Tibial nerve (tissue), 4 donors: ENCODE data around the gene LIPA. TPM values are rescaled to one million over a fixed set of nuclear protein-coding genes. Genes with fewer than 3 reads are reported as not detected.
A peak's percentile ranks its signal among the peaks of the same experiment; 100 is the strongest.

Source experiments
- DNase-seq, 2 donors: peaks; one replicate each; pipeline ENCODE4 v3.0.0-alpha.2; 2019; ENCODE audit warnings: low spot score in 2 of 2
- H3K27ac ChIP-seq, 4 donors: fragments of 200-600 bp; sonication (generic) in 3 of 4; one replicate each; pipeline ENCODE4 v1.5.1; 2017 to 2019; ENCODE audit warnings: mild to moderate bottlenecking in 1 of 4
- H3K27me3 ChIP-seq, 2 donors: fragments of 200-600 bp; sonication (generic) in 1 of 2; one replicate each; pipeline versions ENCODE4 v1.5.1 to v1.6.0; 2017 to 2019
- H3K36me3 ChIP-seq, 3 donors: fragments of 200-600 bp; sonication (generic); one replicate each; pipeline ENCODE4 v1.5.1; 2018 to 2019
- H3K4me1 ChIP-seq, 4 donors: fragments of 200-600 bp; sonication (generic) in 3 of 4; one replicate each; pipeline ENCODE4 v1.5.1; 2017 to 2019
- H3K4me3 ChIP-seq, 4 donors: fragments of 200-600 bp; sonication (generic) in 3 of 4; one replicate each; pipeline ENCODE4 v1.5.1; 2017 to 2019; ENCODE audit warnings: mild to moderate bottlenecking in 1 of 4, moderate library complexity in 1 of 4
- H3K9me3 ChIP-seq, 4 donors: fragments of 200-600 bp; sonication (generic) in 3 of 4; one replicate each; pipeline ENCODE4 v1.5.1; 2017 to 2019
- CTCF ChIP-seq, 5 experiments: fragments of 200-600 bp in 3 of 5; fragments of 450-650 bp in 2 of 5; sonication (generic) in 3 of 5; IDR thresholded peaks; one replicate each; pipeline ENCODE4 v1.5.1; 2016 to 2019; ENCODE audit warnings: antibody characterized with exemption in 5 of 5, mild to moderate bottlenecking in 3 of 5, moderate library complexity in 2 of 5
- EP300 ChIP-seq, 2 donors: sonication (generic); formaldehyde crosslinking; IDR thresholded peaks; one replicate each; pipeline ENCODE4 v1.6.1; 2017; ENCODE audit warnings: antibody characterized with exemption in 2 of 2, mild to moderate bottlenecking in 1 of 2
- POLR2A ChIP-seq, 2 donors: fragments of 450-650 bp; IDR thresholded peaks; one replicate each; pipeline ENCODE4 v1.6.1; 2017; ENCODE audit warnings: antibody characterized with exemption in 2 of 2, mild to moderate bottlenecking in 2 of 2, moderate library complexity in 2 of 2
- WGBS, 2 donors: methylation state at CpG; one replicate each; pipeline ENCODE4 v1.1.5; 2018; 5-methylcytosine and 5-hydroxymethylcytosine counted together
- total RNA-seq, 4 donors: library from RNA; depleted of rRNA; stranded (reverse); fragments of >200 nt; gene quantifications; one replicate each; pipeline ENCODE4 v1.1.0, GENCODE V29; 2016

Gene LIPA
- total RNA-seq, 4 donors from 2014 or later: 36.6 to 57.9 (median 39.5) TPM

GRCh38 chr10:89240519-89240918 is 11.1 kb downstream of the LIPA start:
- TF ChIP-seq CTCF (IDR thresholded peaks at IDR 0.05): no peak
- no peak for TF ChIP-seq POLR2A (IDR thresholded peaks at IDR 0.05)
- no peak for TF ChIP-seq EP300 (IDR thresholded peaks at IDR 0.05)
- Histone ChIP-seq H3K4me3 (no peak overlapping the region), H3K4me1 (peaks cover 0 to 24% (median 4%) of the 10 kb centered on the region in 4 donors), H3K27me3 (no peaks in the 10 kb centered on the region), H3K9me3 (no peaks in the 10 kb centered on the region), H3K36me3 (peaks cover 0 to 27% (median 0%) of the 10 kb centered on the region in 3 donors), H3K27ac (peak overlapping the region in 1 of 4 donors; percentile 66)
- DNase-seq: no peak
- 87 to 95% methylated on average over 3 of the region's 3 CpGs for WGBS, 2 donors

GRCh38 chr10:89238956-89239644 is 12.5 kb downstream of the LIPA start:
- Histone ChIP-seq H3K27me3 (no peaks in the 10 kb centered on the region), H3K4me3 (no peak overlapping the region), H3K27ac (no peak overlapping the region), H3K9me3 (no peaks in the 10 kb centered on the region), H3K36me3 (peaks cover 0 to 32% (median 0%) of the 10 kb centered on the region in 3 donors), H3K4me1 (peaks cover 0 to 29% (median 7%) of the 10 kb centered on the region in 4 donors)
- 74 to 80% methylated on average over 5 of the region's 5 CpGs for WGBS, 2 donors
- TF ChIP-seq CTCF (IDR thresholded peaks at IDR 0.05) (no peak), POLR2A (IDR thresholded peaks at IDR 0.05) (no peak)
- DNase-seq: no peak

GRCh38 chr10:89237849-89238248 is 13.7 kb downstream of the LIPA start:
- Histone ChIP-seq H3K4me1 (peaks cover 0 to 29% (median 7%) of the 10 kb centered on the region in 4 donors), H3K4me3 (no peak overlapping the region), H3K36me3 (peaks cover 0 to 30% (median 0%) of the 10 kb centered on the region in 3 donors), H3K27ac (peak overlapping the region in 1 of 4 donors; percentile 19), H3K27me3 (no peaks in the 10 kb centered on the region), H3K9me3 (no peaks in the 10 kb centered on the region)
- no peak for TF ChIP-seq EP300 (IDR thresholded peaks at IDR 0.05)
- TF ChIP-seq POLR2A (IDR thresholded peaks at IDR 0.05): no peak
- TF ChIP-seq CTCF (IDR thresholded peaks at IDR 0.05): no peak
- DNase-seq: no peak

- no peak for TF ChIP-seq POLR2A (IDR thresholded peaks at IDR 0.05)
- TF ChIP-seq CTCF (IDR thresholded peaks at IDR 0.05): no peak
- TF ChIP-seq EP300 (IDR thresholded peaks at IDR 0.05): no peak
- no peak for DNase-seq
- Histone ChIP-seq H3K27me3 (no peaks in the 10 kb centered on the region), H3K9me3 (no peaks in the 10 kb centered on the region), H3K4me3 (no peak overlapping the region), H3K36me3 (peaks cover 0 to 38% (median 0%) of the 10 kb centered on the region in 3 donors), H3K4me1 (peaks cover 0 to 14% (median 4%) of the 10 kb centered on the region in 4 donors), H3K27ac (no peak overlapping the region)
- 74 to 77% methylated on average over 4 of the region's 4 CpGs for WGBS, 2 donors
Measured at GRCh38 chr10:89236226-89236797, 15.3 kb downstream of the LIPA start.

- Histone ChIP-seq H3K9me3 (no peaks in the 10 kb centered on the region), H3K36me3 (peaks cover 0 to 29% (median 0%) of the 10 kb centered on the region in 3 donors), H3K4me3 (no peak overlapping the region), H3K27me3 (no peaks in the 10 kb centered on the region), H3K4me1 (peaks cover 0 to 8% (median 2%) of the 10 kb centered on the region in 4 donors), H3K27ac (peak overlapping the region in 2 of 4 donors; percentile 51 to 61)
- WGBS, 2 donors: 51 to 74% methylated on average over 12 of the region's 12 CpGs
- peak; percentile 51 to 73 for DNase-seq
- TF ChIP-seq POLR2A (IDR thresholded peaks at IDR 0.05): no peak
- TF ChIP-seq EP300 (IDR thresholded peaks at IDR 0.05): peak in 1 of 2 donors; percentile 88
- TF ChIP-seq CTCF (IDR thresholded peaks at IDR 0.05): no peak
Measured at GRCh38 chr10:89235073-89235798, 16.3 kb downstream of the LIPA start.
